Measurements from ENCODE around the gene FBXL17.

Gene FBXL17

DNA sequence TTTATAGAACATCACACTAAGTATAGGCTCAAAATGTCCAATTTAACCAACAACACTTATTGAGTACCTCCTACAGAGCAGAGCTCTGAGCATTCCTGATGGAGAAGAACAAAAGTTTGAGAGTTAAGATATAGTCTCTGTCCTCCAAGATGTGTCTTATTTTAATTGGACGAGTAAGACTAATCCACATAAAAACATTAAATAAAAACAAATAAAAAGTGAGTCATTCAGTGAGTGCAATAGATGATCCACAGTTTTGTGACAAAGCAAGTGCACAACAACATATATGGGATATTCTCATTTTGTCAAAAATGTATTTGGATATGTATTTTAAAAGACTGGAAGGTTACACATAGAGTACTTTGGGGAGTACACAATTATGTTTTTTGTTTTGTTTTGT, 277.4 kb downstream of the FBXL17 start:
- no peak overlapping the region for H3K4me3 ChIP-seq (ENCODE audit: low read depth, low read length)
- no peak for DNase-seq (ENCODE audit: low read depth)
- TF ChIP-seq, protein P1, sequence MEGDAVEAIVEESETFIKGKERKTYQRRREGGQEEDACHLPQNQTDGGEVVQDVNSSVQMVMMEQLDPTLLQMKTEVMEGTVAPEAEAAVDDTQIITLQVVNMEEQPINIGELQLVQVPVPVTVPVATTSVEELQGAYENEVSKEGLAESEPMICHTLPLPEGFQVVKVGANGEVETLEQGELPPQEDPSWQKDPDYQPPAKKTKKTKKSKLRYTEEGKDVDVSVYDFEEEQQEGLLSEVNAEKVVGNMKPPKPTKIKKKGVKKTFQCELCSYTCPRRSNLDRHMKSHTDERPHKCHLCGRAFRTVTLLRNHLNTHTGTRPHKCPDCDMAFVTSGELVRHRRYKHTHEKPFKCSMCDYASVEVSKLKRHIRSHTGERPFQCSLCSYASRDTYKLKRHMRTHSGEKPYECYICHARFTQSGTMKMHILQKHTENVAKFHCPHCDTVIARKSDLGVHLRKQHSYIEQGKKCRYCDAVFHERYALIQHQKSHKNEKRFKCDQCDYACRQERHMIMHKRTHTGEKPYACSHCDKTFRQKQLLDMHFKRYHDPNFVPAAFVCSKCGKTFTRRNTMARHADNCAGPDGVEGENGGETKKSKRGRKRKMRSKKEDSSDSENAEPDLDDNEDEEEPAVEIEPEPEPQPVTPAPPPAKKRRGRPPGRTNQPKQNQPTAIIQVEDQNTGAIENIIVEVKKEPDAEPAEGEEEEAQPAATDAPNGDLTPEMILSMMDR (IDR thresholded peaks at IDR 0.05; ENCODE audit: low read depth, low read length, missing control alignments): no peak

DNA sequence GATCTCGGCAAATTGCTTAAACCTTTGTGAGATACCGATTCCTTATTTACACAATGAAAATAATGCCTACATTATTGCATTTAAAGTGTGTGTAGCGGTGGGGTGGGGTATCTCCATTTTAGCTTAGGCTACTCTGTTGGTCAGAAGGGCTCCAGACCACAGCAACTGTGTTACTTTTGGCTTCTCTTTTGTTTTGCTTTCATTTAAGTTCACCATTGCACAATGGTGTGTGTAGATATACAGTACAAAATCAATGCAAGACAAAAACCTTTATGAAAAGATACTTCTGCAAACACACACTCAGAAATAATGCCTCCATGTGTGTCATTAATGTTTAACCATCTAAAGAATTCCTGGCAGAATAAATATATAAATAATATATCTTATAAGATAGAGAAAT, 279.4 kb downstream of the FBXL17 start:
- no peak for DNase-seq (ENCODE audit: low read depth)
- TF ChIP-seq, protein P1 (IDR thresholded peaks at IDR 0.05; ENCODE audit: low read depth, low read length, missing control alignments): no peak
- H3K4me3 ChIP-seq (ENCODE audit: low read depth, low read length): no peak overlapping the region

DNA sequence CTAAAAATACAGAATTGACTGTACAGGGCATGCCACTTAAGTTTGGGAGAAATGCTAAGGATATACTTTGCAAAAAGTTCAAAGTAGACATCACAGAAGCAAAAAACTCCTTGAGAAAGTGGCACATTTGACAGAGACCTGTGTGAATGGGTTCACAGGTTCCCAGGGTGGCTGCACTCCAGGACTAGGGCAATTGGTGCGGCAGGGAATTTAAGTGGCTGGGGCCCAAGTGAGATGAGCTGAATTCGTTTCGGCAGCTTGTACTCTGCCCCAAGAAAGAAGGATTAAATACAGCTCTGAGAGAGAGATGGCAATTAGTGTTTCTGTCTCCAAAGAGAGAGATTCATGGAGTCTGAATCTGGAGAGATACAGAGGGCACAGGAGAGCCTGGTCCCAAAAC, 280.1 kb downstream of the FBXL17 start:
- TF ChIP-seq, protein P1 (IDR thresholded peaks at IDR 0.05; ENCODE audit: low read depth, low read length, missing control alignments): no peak
- DNase-seq (ENCODE audit: low read depth): no peak
- no peak overlapping the region for H3K4me3 ChIP-seq (ENCODE audit: low read depth, low read length)

DNA sequence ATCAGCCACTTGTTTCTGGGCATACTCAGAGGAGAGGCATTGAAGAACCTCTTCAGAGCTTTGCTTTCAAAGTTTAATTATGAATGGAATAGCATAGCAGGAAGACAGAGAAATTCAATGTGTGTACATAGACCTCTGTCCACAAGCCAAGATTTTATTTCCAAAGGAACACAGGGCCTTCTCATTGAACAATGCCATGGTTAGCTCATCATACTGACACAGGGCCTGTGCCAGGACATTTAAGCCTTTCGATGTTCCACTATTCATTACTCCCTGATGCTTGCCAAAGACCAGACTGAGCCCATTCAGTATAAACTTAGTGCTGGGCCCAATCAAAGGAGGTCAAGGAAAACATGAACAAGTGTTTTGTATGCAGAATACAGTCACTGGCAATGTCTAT, 280.8 kb downstream of the FBXL17 start:
- DNase-seq (ENCODE audit: low read depth): no peak
- no peak overlapping the region for H3K4me3 ChIP-seq (ENCODE audit: low read depth, low read length)
- TF ChIP-seq, protein P1 (IDR thresholded peaks at IDR 0.05; ENCODE audit: low read depth, low read length, missing control alignments): no peak

DNA sequence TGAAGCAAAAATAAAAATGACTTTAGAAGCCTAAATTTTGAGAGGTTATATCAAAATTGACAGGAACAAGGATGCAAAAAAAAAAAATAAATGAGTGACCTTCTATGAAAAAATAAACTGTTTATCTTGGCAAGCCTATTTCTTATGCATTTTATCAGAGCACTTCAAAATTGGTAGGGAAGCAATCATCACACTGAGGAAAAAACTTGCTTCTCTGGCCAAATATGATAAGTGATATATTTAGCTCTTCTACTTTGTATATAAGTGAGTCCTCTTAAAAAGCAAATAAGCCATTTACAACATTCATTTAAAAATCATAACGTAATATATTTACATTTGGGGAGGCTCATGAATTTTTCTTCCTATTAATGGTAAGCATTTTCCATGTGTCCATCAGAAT, 287.1 kb downstream of the FBXL17 start:
- TF ChIP-seq, protein P1 (IDR thresholded peaks at IDR 0.05; ENCODE audit: low read depth, low read length, missing control alignments): no peak
- no peak for DNase-seq (ENCODE audit: low read depth)
- H3K4me3 ChIP-seq (ENCODE audit: low read depth, low read length): no peak overlapping the region

DNA sequence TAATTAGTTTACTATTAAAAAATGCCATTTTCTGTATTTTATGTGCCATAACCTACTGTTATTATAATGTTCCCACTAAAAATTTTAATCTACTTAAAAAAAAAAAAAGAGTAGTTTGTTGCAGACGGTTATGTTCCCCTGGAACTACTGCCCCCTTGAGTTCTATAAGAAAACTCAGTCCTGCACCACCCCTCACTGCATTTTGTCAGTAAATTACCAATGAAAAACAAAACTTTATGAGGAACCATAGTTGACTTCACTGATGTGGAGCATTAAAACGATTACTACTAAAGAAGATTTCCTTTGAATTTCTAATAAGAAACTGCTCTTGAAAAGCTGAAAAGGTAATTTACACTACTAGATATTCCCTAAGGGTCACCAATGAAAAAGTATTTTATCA, 288.7 kb downstream of the FBXL17 start:
- DNase-seq (ENCODE audit: low read depth): no peak
- no peak overlapping the region for H3K4me3 ChIP-seq (ENCODE audit: low read depth, low read length)

DNA sequence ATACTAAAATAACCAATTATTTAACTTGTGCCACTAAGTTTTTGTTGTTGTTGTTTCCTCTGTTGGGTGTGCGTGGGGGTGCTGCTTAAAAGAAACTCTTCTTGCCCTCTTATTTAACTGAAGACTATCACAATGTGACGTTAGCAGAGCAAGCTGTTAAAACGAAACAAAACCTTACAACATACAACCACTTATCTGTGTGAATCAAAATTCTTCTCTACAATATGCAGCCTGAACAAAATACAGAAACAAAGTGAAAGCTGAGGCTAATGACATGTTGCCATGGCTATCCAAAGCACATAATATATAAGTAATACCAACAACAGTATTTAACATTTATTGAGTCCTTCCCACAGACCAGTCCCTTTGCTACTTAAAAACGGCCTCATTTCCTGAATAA, 291.0 kb downstream of the FBXL17 start:
- no peak overlapping the region for H3K4me3 ChIP-seq (ENCODE audit: low read depth, low read length)
- TF ChIP-seq, protein P1 (IDR thresholded peaks at IDR 0.05; ENCODE audit: low read depth, low read length, missing control alignments): no peak
- DNase-seq (ENCODE audit: low read depth): no peak

More for the DNA sequence above, 288.7 kb downstream of the FBXL17 start:
- TF ChIP-seq, protein P1 (IDR thresholded peaks at IDR 0.05; ENCODE audit: low read depth, low read length, missing control alignments): peak; percentile 36

All from GM12864 (cell line).